ENCODE results near the gene MCF2L2. TPM values are rescaled to one million over a fixed set of nuclear protein-coding genes. Genes with fewer than 3 reads are reported as not detected.

MCF2L2 gene
- total RNA-seq, 1 donor from 2014 or later: 18.1 TPM

DNA sequence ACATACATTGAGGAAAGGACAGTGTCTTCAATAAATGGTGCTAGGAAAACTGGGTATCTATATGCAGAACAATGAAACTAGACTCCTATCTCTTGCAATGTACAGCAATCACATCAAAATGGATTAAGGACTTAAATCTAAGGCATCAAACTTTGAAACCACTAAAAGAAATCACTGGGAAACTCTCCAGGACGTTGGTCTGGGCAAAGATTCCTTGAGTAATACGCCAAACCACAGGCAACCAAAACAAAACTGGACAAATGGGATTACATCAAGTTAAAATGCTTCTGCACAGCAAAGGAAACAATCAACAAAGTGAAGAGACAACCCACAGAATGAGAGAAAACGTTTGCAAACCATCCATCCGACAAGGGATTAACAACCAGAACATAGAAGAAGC, 280.4 kb downstream of the MCF2L2 start:
- no peaks in the 10 kb centered on the region for H3K9me3 Mint-ChIP-seq (ENCODE audit: unreplicated experiment)
- H3K4me3 Mint-ChIP-seq (ENCODE audit: unreplicated experiment): no peak overlapping the region
- H3K36me3 Mint-ChIP-seq (ENCODE audit: unreplicated experiment): no peaks in the 10 kb centered on the region
- H3K27me3 Mint-ChIP-seq (ENCODE audit: unreplicated experiment): peaks cover 2% of the 10 kb centered on the region
- TF ChIP-seq, protein P1, sequence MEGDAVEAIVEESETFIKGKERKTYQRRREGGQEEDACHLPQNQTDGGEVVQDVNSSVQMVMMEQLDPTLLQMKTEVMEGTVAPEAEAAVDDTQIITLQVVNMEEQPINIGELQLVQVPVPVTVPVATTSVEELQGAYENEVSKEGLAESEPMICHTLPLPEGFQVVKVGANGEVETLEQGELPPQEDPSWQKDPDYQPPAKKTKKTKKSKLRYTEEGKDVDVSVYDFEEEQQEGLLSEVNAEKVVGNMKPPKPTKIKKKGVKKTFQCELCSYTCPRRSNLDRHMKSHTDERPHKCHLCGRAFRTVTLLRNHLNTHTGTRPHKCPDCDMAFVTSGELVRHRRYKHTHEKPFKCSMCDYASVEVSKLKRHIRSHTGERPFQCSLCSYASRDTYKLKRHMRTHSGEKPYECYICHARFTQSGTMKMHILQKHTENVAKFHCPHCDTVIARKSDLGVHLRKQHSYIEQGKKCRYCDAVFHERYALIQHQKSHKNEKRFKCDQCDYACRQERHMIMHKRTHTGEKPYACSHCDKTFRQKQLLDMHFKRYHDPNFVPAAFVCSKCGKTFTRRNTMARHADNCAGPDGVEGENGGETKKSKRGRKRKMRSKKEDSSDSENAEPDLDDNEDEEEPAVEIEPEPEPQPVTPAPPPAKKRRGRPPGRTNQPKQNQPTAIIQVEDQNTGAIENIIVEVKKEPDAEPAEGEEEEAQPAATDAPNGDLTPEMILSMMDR (IDR thresholded peaks at IDR 0.05; ENCODE audit: partially characterized antibody, unreplicated experiment): no peak
- DNase-seq: no peak
- no peak overlapping the region for H3K27ac Mint-ChIP-seq (ENCODE audit: unreplicated experiment)
- H3K4me1 Mint-ChIP-seq (ENCODE audit: low read depth, unreplicated experiment): no peaks in the 10 kb centered on the region

GRCh38 chr3:183144363-183144762, 284.1 kb downstream of the MCF2L2 start:
- Mint-ChIP-seq H3K9me3 (ENCODE audit: unreplicated experiment) (no peaks in the 10 kb centered on the region), H3K4me3 (ENCODE audit: unreplicated experiment) (no peak overlapping the region), H3K4me1 (ENCODE audit: low read depth, unreplicated experiment) (no peaks in the 10 kb centered on the region), H3K36me3 (ENCODE audit: unreplicated experiment) (no peaks in the 10 kb centered on the region), H3K27ac (ENCODE audit: unreplicated experiment) (no peak overlapping the region), H3K27me3 (ENCODE audit: unreplicated experiment) (peaks cover 2% of the 10 kb centered on the region)
- DNase-seq: no peak
- TF ChIP-seq, protein P1 (IDR thresholded peaks at IDR 0.05; ENCODE audit: partially characterized antibody, unreplicated experiment): no peak

- DNase-seq: no peak
- Mint-ChIP-seq H3K27me3 (ENCODE audit: unreplicated experiment) (peaks cover 2% of the 10 kb centered on the region), H3K9me3 (ENCODE audit: unreplicated experiment) (no peaks in the 10 kb centered on the region), H3K4me3 (ENCODE audit: unreplicated experiment) (no peak overlapping the region), H3K27ac (ENCODE audit: unreplicated experiment) (no peak overlapping the region), H3K4me1 (ENCODE audit: low read depth, unreplicated experiment) (no peaks in the 10 kb centered on the region), H3K36me3 (ENCODE audit: unreplicated experiment) (no peaks in the 10 kb centered on the region)
- TF ChIP-seq, protein P1 (IDR thresholded peaks at IDR 0.05; ENCODE audit: partially characterized antibody, unreplicated experiment): no peak
These were observed 286.2 kb downstream of the MCF2L2 start for GRCh38 chr3:183142199-183142598.

DNA sequence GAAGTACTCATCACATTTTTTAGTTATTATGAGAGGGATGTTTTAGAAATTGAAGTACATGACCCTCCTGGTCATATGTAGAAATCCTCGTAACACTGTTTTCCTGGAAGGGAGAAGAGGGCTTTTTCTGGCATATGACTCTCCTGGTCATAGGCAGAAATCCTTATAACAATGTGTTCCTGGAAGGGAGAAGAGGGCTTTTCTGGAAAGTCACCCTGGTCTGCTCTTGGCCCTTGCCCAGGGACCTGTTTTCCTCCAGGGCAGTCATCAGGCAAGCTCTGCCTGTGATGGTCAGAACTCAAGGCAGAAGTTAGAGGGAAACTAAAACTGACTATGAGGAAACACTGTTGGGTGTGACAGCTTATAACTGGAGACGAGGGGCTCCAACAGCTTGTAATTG, 293.6 kb downstream of the MCF2L2 start:
- peaks cover 1% of the 10 kb centered on the region for H3K9me3 Mint-ChIP-seq (ENCODE audit: unreplicated experiment)
- no peak for DNase-seq
- peaks cover 1% of the 10 kb centered on the region for H3K27me3 Mint-ChIP-seq (ENCODE audit: unreplicated experiment)
- no peaks in the 10 kb centered on the region for H3K36me3 Mint-ChIP-seq (ENCODE audit: unreplicated experiment)
- no peak overlapping the region for H3K27ac Mint-ChIP-seq (ENCODE audit: unreplicated experiment)
- TF ChIP-seq, protein P1 (IDR thresholded peaks at IDR 0.05; ENCODE audit: partially characterized antibody, unreplicated experiment): no peak
- no peak overlapping the region for H3K4me3 Mint-ChIP-seq (ENCODE audit: unreplicated experiment)
- H3K4me1 Mint-ChIP-seq (ENCODE audit: low read depth, unreplicated experiment): no peaks in the 10 kb centered on the region

- no peak for DNase-seq
- Mint-ChIP-seq H3K36me3 (ENCODE audit: unreplicated experiment) (peaks cover 11% of the 10 kb centered on the region), H3K27me3 (ENCODE audit: unreplicated experiment) (peaks cover 1% of the 10 kb centered on the region), H3K27ac (ENCODE audit: unreplicated experiment) (no peak overlapping the region), H3K4me1 (ENCODE audit: low read depth, unreplicated experiment) (no peaks in the 10 kb centered on the region), H3K4me3 (ENCODE audit: unreplicated experiment) (no peak overlapping the region), H3K9me3 (ENCODE audit: unreplicated experiment) (peaks cover 1% of the 10 kb centered on the region)
- TF ChIP-seq, protein P1 (IDR thresholded peaks at IDR 0.05; ENCODE audit: partially characterized antibody, unreplicated experiment): no peak
These were observed 296.0 kb downstream of the MCF2L2 start for GRCh38 chr3:183132409-183132808.
